PC-9 (cell line): ENCODE data around the gene CYP4F11. TPM values are rescaled to one million over a fixed set of nuclear protein-coding genes. Genes with fewer than 3 reads are reported as not detected.

ENCODE experiments used
- BruUV-seq: library from RNA; stranded (reverse); fragments of 400-500 nt; replicated peaks from 2 replicates; lab custom pipeline; 2021; lab: Mats Ljungman, UMichigan
- CTCF ChIA-PET: fragments of 300-600 bp; sonication (Branson Sonifier 250); formaldehyde crosslinking; loops from one replicate; lab custom pipeline; 2022; ENCODE audit warnings: antibody characterized with exemption; lab: Charles Lee
- POLR2A ChIA-PET: fragments of 300-600 bp; sonication (Branson Sonifier 250); formaldehyde crosslinking; loops from one replicate; lab custom pipeline; 2022; ENCODE audit warnings: antibody characterized with exemption; ENCODE audit not compliant: unreplicated experiment; lab: Charles Lee
- DNase-seq, 2 experiments: peaks; one replicate each; pipeline versions ENCODE4 v3.0.0 to v3.0.0-alpha.2; 2015 to 2022; ENCODE audit warnings: mixed read lengths in 1 of 2
- H2AFZ ChIP-seq: fragments of 200-600 bp; sonication (generic); 2 replicates; pipeline ENCODE4 v1.8.1; 2017; ENCODE audit warnings: antibody characterized with exemption
- H3F3A ChIP-seq: fragments of 200-600 bp; sonication (generic); 2 replicates; pipeline ENCODE4 v1.8.1; 2017; ENCODE audit warnings: antibody characterized with exemption, mild to moderate bottlenecking, low read depth; ENCODE audit not compliant: insufficient read depth
- H3K27ac ChIP-seq: fragments of 200-600 bp; sonication (generic); 2 replicates; pipeline ENCODE4 v1.6.1; 2016; ENCODE audit warnings: mixed run types
- H3K27me3 ChIP-seq: fragments of 200-600 bp; sonication (generic); 2 replicates; pipeline ENCODE4 v1.6.1; 2016; ENCODE audit warnings: low read depth, mixed run types; ENCODE audit not compliant: insufficient read depth
- H3K36me3 ChIP-seq: fragments of 200-600 bp; sonication (generic); 2 replicates; pipeline ENCODE4 v1.6.1; 2016; ENCODE audit warnings: low read depth, mixed run types
- H3K4me1 ChIP-seq: fragments of 200-600 bp; sonication (generic); replicated peaks from 2 replicates; pipeline ENCODE4 v1.6.1; 2016; ENCODE audit warnings: mixed run types; ENCODE audit not compliant: insufficient read depth
- H3K4me2 ChIP-seq: fragments of 200-600 bp; sonication (generic); 2 replicates; pipeline ENCODE4 v1.6.1; 2017; ENCODE audit warnings: mixed run types
- H3K4me3 ChIP-seq: fragments of 200-600 bp; sonication (generic); 2 replicates; pipeline ENCODE4 v1.6.1; 2016; ENCODE audit warnings: mixed run types
- H3K79me2 ChIP-seq: fragments of 200-600 bp; sonication (generic); 2 replicates; pipeline ENCODE4 v1.6.1; 2017; ENCODE audit warnings: low read depth, mixed run types
- H3K9me2 ChIP-seq: fragments of 200-600 bp; sonication (generic); 2 replicates; pipeline ENCODE4 v1.8.1; 2017; ENCODE audit warnings: mild to moderate bottlenecking; ENCODE audit not compliant: insufficient read depth
- H3K9me3 ChIP-seq: fragments of 200-600 bp; sonication (generic); 2 replicates; pipeline ENCODE4 v1.8.1; 2016; ENCODE audit warnings: low read depth; ENCODE audit not compliant: insufficient read depth
- H4K20me1 ChIP-seq: fragments of 200-600 bp; sonication (generic); 2 replicates; pipeline ENCODE4 v1.8.1; 2017; ENCODE audit not compliant: insufficient read depth
- CTCF ChIP-seq: fragments of 200-600 bp; sonication (generic); conservative IDR thresholded peaks from 2 replicates; pipeline ENCODE4 v1.6.1; 2017; ENCODE audit warnings: mixed run types, antibody characterized with exemption, mild to moderate bottlenecking, moderate library complexity
- EZH2 ChIP-seq: fragments of 200-600 bp; sonication (generic); IDR thresholded peaks from 2 replicates; pipeline ENCODE4 v1.8.0; 2017; ENCODE audit warnings: antibody characterized with exemption, low read depth
- intact Hi-C: fragments of 100-400 bp; cut with micrococcal nuclease; formaldehyde crosslinking; loops from one replicate; pipeline ENCODE4 v1.10.0; 2022; ENCODE audit not compliant: unreplicated experiment
- total RNA-seq: library from RNA; stranded (reverse); gene quantifications from 2 replicates; pipeline ENCODE4 v1.2.3, GENCODE V29; 2021

The CYP4F11 gene
- total RNA-seq, 1 experiment from 2014 or later: 187 TPM

DNA sequence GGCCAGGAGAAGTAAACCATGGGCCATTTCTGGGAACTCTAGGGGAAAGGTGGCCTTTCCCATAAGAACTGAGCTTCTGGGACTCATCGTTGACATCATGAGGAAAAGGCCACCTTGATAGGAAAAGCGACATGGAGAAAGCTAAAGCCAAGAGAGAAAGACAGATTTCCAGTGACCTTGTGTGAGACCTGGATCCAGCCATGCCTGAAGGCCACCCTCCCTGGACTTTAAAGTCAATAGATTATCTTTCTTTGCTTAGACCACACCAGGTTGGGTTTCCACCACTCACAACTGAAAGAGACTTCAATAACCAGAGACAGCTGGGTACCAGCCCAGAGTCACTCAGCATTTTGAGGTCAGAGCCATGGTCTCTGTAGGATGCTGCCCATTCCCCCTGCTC is 40.0 kb downstream of the CYP4F11 start:
- no peak overlapping the region for H3K4me3 ChIP-seq
- BruUV-seq: no TSS peak
- H3K36me3 ChIP-seq: no peaks in the 10 kb centered on the region
- peaks cover 9% of the 10 kb centered on the region; the same call in 1 of the 2 replicates for H3K27me3 ChIP-seq
- H3F3A ChIP-seq: no peaks in the 10 kb centered on the region
- DNase-seq: no peak
- H4K20me1 ChIP-seq: no peaks in the 10 kb centered on the region
- H3K4me2 ChIP-seq: no peak overlapping the region
- no peak overlapping the region for H3K27ac ChIP-seq
- H3K4me1 ChIP-seq: no peaks in the 10 kb centered on the region
- TF ChIP-seq CTCF: no peak
- no peaks in the 10 kb centered on the region for H3K9me2 ChIP-seq
- no peak overlapping the region for H2AFZ ChIP-seq
- no peaks in the 10 kb centered on the region for H3K79me2 ChIP-seq
- CTCF ChIA-PET: interaction anchor here (0.7 kb wide), 1 partner anchor 763 kb away, joined by 3 read pairs; no protein-coding TSS in a partner anchor
- intact Hi-C loops: no loop called here
- H3K9me3 ChIP-seq: no peaks in the 10 kb centered on the region
- POLR2A ChIA-PET: no interaction called here

- Histone ChIP-seq H3K4me3 (no peak overlapping the region), H3K9me2 (no peaks in the 10 kb centered on the region), H3K27ac (no peak overlapping the region), H3F3A (no peaks in the 10 kb centered on the region), H3K4me2 (no peak overlapping the region), H3K27me3 (peaks cover 9% of the 10 kb centered on the region; the same call in 1 of the 2 replicates), H3K9me3 (no peaks in the 10 kb centered on the region), H3K4me1 (no peaks in the 10 kb centered on the region), H3K79me2 (no peaks in the 10 kb centered on the region), H4K20me1 (0 out of 2 replicates have a peak, but pooled peaks cover 2% of the 10 kb centered on the region), H3K36me3 (no peaks in the 10 kb centered on the region), H2AFZ (no peak overlapping the region)
- DNase-seq: no peak
- no peak for TF ChIP-seq CTCF
- TF ChIP-seq EZH2: no peak
- intact Hi-C loops: no loop called here
- BruUV-seq: no TSS peak
- CTCF ChIA-PET: no interaction called here
- POLR2A ChIA-PET: no interaction called here
Measured at GRCh38 chr19:15893477-15893876, 40.9 kb downstream of the CYP4F11 start.

DNA sequence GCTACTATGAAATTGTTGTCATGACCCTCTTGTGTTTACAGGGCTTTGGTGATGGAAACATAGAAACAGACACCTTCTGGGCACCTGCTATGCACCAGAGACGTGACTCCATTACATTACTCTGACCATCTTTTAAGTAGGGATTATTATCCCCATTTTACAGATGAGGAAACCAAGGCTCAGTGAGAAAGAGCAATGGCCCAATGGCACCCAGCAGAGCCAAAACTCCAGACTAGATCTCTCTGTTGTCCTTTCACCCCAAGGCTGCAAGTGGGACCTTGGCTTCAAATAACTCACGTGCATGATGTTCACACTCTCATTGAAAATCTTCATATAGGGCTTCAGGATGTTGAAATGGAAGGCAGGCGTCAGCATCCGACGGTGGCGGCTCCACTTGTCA is 42.3 kb downstream of the CYP4F11 start:
- Histone ChIP-seq H4K20me1 (0 out of 2 replicates have a peak, but pooled peaks cover 3% of the 10 kb centered on the region), H3K27me3 (peaks cover 9% of the 10 kb centered on the region; the same call in 1 of the 2 replicates), H3K27ac (no peak overlapping the region), H2AFZ (no peak overlapping the region), H3K36me3 (no peaks in the 10 kb centered on the region), H3K9me2 (no peaks in the 10 kb centered on the region), H3K79me2 (no peaks in the 10 kb centered on the region), H3K4me2 (no peak overlapping the region), H3K4me1 (no peaks in the 10 kb centered on the region), H3F3A (no peaks in the 10 kb centered on the region), H3K9me3 (no peaks in the 10 kb centered on the region), H3K4me3 (no peak overlapping the region)
- ChIA-PET CTCF (no interaction called here), POLR2A (no interaction called here)
- BruUV-seq: no TSS peak
- no peak for TF ChIP-seq CTCF
- TF ChIP-seq EZH2: no peak
- intact Hi-C loops: no loop called here
- DNase-seq: no peak
